DND-41 (cell line): ENCODE data around the gene GBA2.

Experiments
- ATAC-seq: fragments of 200-7000 bp; cut with Tn5 transposase; 3 replicates; pipeline ENCODE4 v1.9.1; 2021; ENCODE audit warnings: low read depth; ENCODE audit not compliant: insufficient read depth
- DNase-seq: peaks from one replicate; pipeline ENCODE4 v3.0.0-alpha.2; 2020
- H2AFZ ChIP-seq: 2 replicates; pipeline ENCODE4 v1.6.0; 2012; ENCODE audit warnings: low read depth, low read length
- H3K27ac ChIP-seq: 2 replicates; pipeline ENCODE4 v1.5.1; 2012; ENCODE audit warnings: low read length, inconsistent platforms
- H3K27me3 ChIP-seq: fragments of 200-600 bp; sonication (generic); 2 replicates; pipeline ENCODE4 v1.6.0; 2012; ENCODE audit warnings: low read length, mild to moderate bottlenecking, inconsistent platforms; ENCODE audit not compliant: insufficient read depth, poor library complexity
- H3K36me3 ChIP-seq: 2 replicates; pipeline ENCODE4 v1.5.1; 2012; ENCODE audit warnings: low read length, inconsistent platforms; ENCODE audit not compliant: insufficient read depth
- H3K4me1 ChIP-seq: 2 replicates; pipeline ENCODE4 v1.5.1; 2012; ENCODE audit warnings: mild to moderate bottlenecking, low read length; ENCODE audit not compliant: insufficient read depth
- H3K4me2 ChIP-seq: 2 replicates; pipeline ENCODE4 v1.6.0; 2012; ENCODE audit warnings: mild to moderate bottlenecking, moderate library complexity, low read length, inconsistent platforms; ENCODE audit not compliant: insufficient read depth
- H3K4me3 ChIP-seq, 2 experiments: fragments of 200-600 bp in 1 of 2; shearing (Covaris generic) in 1 of 2; 2 replicates each; pipeline ENCODE4 v1.5.1; 2012 to 2016; ENCODE audit warnings: inconsistent platforms in 2 of 2, low read length in 2 of 2, mild to moderate bottlenecking in 2 of 2, low read depth in 1 of 2, moderate library complexity in 1 of 2
- H3K79me2 ChIP-seq: 2 replicates; pipeline ENCODE4 v1.6.0; 2012; ENCODE audit warnings: low read length, inconsistent platforms; ENCODE audit not compliant: insufficient read depth
- H3K9ac ChIP-seq: 2 replicates; pipeline ENCODE4 v1.6.0; 2012; ENCODE audit warnings: low read depth, mild to moderate bottlenecking, inconsistent platforms, low read length, moderate library complexity
- H3K9me3 ChIP-seq: 2 replicates; pipeline ENCODE4 v1.5.1; 2012; ENCODE audit warnings: low read length, moderate library complexity, mild to moderate bottlenecking, inconsistent platforms; ENCODE audit not compliant: insufficient read depth, severe bottlenecking
- H4K20me1 ChIP-seq: 2 replicates; pipeline ENCODE4 v1.6.0; 2012; ENCODE audit warnings: low read length; ENCODE audit not compliant: insufficient read depth
- CTCF ChIP-seq: IDR thresholded peaks from 2 replicates; pipeline ENCODE4 v1.5.1; 2012; ENCODE audit warnings: borderline replicate concordance, low read length, moderate library complexity, mild to moderate bottlenecking; ENCODE audit not compliant: poor library complexity, severe bottlenecking; ENCODE audit errors: extremely low read depth
- EZH2 ChIP-seq: IDR thresholded peaks from 3 replicates; pipeline ENCODE4 v1.6.1; 2012; ENCODE audit warnings: borderline replicate concordance, low read depth, mild to moderate bottlenecking, moderate library complexity, low read length, inconsistent platforms; ENCODE audit not compliant: severe bottlenecking

GBA2 gene

GRCh38 chr9:35771534-35771933 lies 22.5 kb upstream of the GBA2 start:
- Histone ChIP-seq H3K4me2 (no peak overlapping the region), H4K20me1 (peaks cover 3% of the 10 kb centered on the region), H3K27me3 (no peaks in the 10 kb centered on the region), H3K9ac (no peak overlapping the region), H3K36me3 (peaks cover 5% of the 10 kb centered on the region; the same call in 1 of the 2 replicates), H3K27ac (no peak overlapping the region), H3K9me3 (no peaks in the 10 kb centered on the region), H3K4me1 (no peaks in the 10 kb centered on the region), H2AFZ (no peak overlapping the region), H3K79me2 (peaks cover 19% of the 10 kb centered on the region), H3K4me3 (no peak overlapping the region)
- TF ChIP-seq EZH2 (no peak), CTCF (no peak)
- ATAC-seq (no peak), DNase-seq (no peak)

GRCh38 chr9:35771075-35771433 lies 22.0 kb upstream of the GBA2 start:
- DNase-seq (no peak), ATAC-seq (no peak)
- Histone ChIP-seq H3K36me3 (peaks cover 5% of the 10 kb centered on the region; the same call in 1 of the 2 replicates), H3K9me3 (no peaks in the 10 kb centered on the region), H3K79me2 (peaks cover 21% of the 10 kb centered on the region), H2AFZ (no peak overlapping the region), H3K4me1 (no peaks in the 10 kb centered on the region), H3K27ac (no peak overlapping the region), H3K9ac (no peak overlapping the region), H3K27me3 (no peaks in the 10 kb centered on the region), H3K4me3 (no peak overlapping the region), H3K4me2 (no peak overlapping the region), H4K20me1 (peaks cover 3% of the 10 kb centered on the region)
- TF ChIP-seq CTCF (no peak), EZH2 (no peak)

- Histone ChIP-seq H3K4me3 (no peak overlapping the region), H3K9me3 (no peaks in the 10 kb centered on the region), H3K27me3 (no peaks in the 10 kb centered on the region), H3K4me1 (no peaks in the 10 kb centered on the region), H4K20me1 (peaks cover 3% of the 10 kb centered on the region), H3K27ac (no peak overlapping the region), H3K79me2 (peaks cover 27% of the 10 kb centered on the region), H3K9ac (no peak overlapping the region), H3K4me2 (no peak overlapping the region), H3K36me3 (peaks cover 5% of the 10 kb centered on the region; the same call in 1 of the 2 replicates), H2AFZ (no peak overlapping the region)
- ATAC-seq (no peak), DNase-seq (no peak)
- no peak for TF ChIP-seq CTCF
- no peak for TF ChIP-seq EZH2
These were observed 20.7 kb upstream of the GBA2 start for GRCh38 chr9:35769763-35770162.

GRCh38 chr9:35767458-35767857 lies 18.4 kb upstream of the GBA2 start:
- no peak for TF ChIP-seq CTCF
- no peak for TF ChIP-seq EZH2
- H4K20me1 ChIP-seq = peaks cover 3% of the 10 kb centered on the region
- H3K79me2 ChIP-seq = peaks cover 37% of the 10 kb centered on the region
- H3K4me3 ChIP-seq = no peak overlapping the region
- DNase-seq = no peak
- no peaks in the 10 kb centered on the region for H3K27me3 ChIP-seq
- ATAC-seq = no peak
- H3K9ac ChIP-seq = no peak overlapping the region
- H3K27ac ChIP-seq = no peak overlapping the region
- H2AFZ ChIP-seq = no peak overlapping the region
- H3K9me3 ChIP-seq = no peaks in the 10 kb centered on the region
- H3K4me2 ChIP-seq = no peak overlapping the region
- peaks cover 5% of the 10 kb centered on the region; the same call in 1 of the 2 replicates for H3K36me3 ChIP-seq
- no peaks in the 10 kb centered on the region for H3K4me1 ChIP-seq
